HL-60 (cell line): Measurements from ENCODE around the gene HTATIP2.

ENCODE experiments used
- GABPA ChIP-seq: IDR thresholded peaks from 2 replicates; pipeline ENCODE4 v1.6.1; 2012; ENCODE audit warnings: low read depth
- POLR2AphosphoS5 ChIP-seq: IDR thresholded peaks from 2 replicates; pipeline ENCODE4 v1.6.1; 2012; ENCODE audit warnings: low read depth
- TF ChIP-seq, protein P1 (sequence below): IDR thresholded peaks from one replicate; pipeline ENCODE4 v1.5.1; 2011; ENCODE audit warnings: low read length, control low read depth, inconsistent platforms; ENCODE audit not compliant: insufficient read depth

DNA sequence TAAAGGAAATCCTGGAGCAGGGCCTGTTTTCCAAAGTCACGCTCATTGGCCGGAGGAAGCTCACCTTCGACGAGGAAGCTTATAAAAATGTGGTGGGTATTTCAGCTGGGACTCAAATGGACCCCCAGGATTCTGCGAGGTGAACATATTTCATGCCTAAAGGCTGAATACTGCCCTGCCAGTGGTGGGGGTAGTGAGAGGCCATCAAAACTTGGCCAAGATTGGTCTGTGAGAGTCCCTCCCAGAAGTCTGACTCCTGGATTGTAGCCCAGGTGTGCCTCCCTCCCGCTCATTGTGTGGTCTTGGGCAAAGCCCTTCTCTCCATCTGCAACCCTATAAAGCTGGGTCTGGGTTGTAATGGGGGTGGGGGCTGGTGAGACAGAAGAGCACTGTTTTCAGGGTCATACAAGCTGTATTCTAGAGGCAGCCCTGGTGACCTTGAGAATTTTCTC lies 853 bp downstream of the HTATIP2 start:
- TF ChIP-seq POLR2AphosphoS5, result no peak
- TF ChIP-seq, protein P1, sequence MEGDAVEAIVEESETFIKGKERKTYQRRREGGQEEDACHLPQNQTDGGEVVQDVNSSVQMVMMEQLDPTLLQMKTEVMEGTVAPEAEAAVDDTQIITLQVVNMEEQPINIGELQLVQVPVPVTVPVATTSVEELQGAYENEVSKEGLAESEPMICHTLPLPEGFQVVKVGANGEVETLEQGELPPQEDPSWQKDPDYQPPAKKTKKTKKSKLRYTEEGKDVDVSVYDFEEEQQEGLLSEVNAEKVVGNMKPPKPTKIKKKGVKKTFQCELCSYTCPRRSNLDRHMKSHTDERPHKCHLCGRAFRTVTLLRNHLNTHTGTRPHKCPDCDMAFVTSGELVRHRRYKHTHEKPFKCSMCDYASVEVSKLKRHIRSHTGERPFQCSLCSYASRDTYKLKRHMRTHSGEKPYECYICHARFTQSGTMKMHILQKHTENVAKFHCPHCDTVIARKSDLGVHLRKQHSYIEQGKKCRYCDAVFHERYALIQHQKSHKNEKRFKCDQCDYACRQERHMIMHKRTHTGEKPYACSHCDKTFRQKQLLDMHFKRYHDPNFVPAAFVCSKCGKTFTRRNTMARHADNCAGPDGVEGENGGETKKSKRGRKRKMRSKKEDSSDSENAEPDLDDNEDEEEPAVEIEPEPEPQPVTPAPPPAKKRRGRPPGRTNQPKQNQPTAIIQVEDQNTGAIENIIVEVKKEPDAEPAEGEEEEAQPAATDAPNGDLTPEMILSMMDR, result no peak
- TF ChIP-seq GABPA, result no peak
